Activated CD4-positive, CD25-positive, alpha-beta regulatory T cell (primary cell): Measurements from ENCODE around the gene NRP1.
A peak's percentile ranks its signal among the peaks of the same experiment; 100 is the strongest.

ENCODE experiments used
- DNase-seq, 4 experiments: peaks; one replicate each; lab custom pipeline; 2025; lab: John Stamatoyannopoulos, UW

The NRP1 gene

GRCh38 chr10:33212061-33212748, 122.3 kb downstream of the NRP1 start:
- DNase-seq: no peak

GRCh38 chr10:33211106-33211878, 123.2 kb downstream of the NRP1 start:
- no peak for DNase-seq

GRCh38 chr10:33209802-33210201, 124.7 kb downstream of the NRP1 start:
- DNase-seq: no peak

GRCh38 chr10:33208166-33208565, 126.3 kb downstream of the NRP1 start:
- no peak for DNase-seq

GRCh38 chr10:33204031-33204430, 130.4 kb downstream of the NRP1 start:
- no peak for DNase-seq

- no peak for DNase-seq
Measured at GRCh38 chr10:33201971-33202370, 132.5 kb downstream of the NRP1 start.

- DNase-seq: no peak
Measured at GRCh38 chr10:33201056-33201780, 133.2 kb downstream of the NRP1 start.

GRCh38 chr10:33199731-33200232, 134.7 kb downstream of the NRP1 start:
- no peak for DNase-seq

GRCh38 chr10:33198610-33199009, 135.9 kb downstream of the NRP1 start:
- no peak for DNase-seq

GRCh38 chr10:33196710-33197491, 137.6 kb downstream of the NRP1 start:
- DNase-seq: no peak

- DNase-seq: no peak
Measured at GRCh38 chr10:33196377-33196706, 138.1 kb downstream of the NRP1 start.

- no peak for DNase-seq
Measured at GRCh38 chr10:33195608-33196376, 138.7 kb downstream of the NRP1 start.

GRCh38 chr10:33193701-33194521, 140.6 kb downstream of the NRP1 start:
- DNase-seq: no peak

- DNase-seq: peak; percentile 18 to 25 (median 22)
Measured at GRCh38 chr10:33193057-33193700, 141.3 kb downstream of the NRP1 start.

- no peak for DNase-seq
Measured at GRCh38 chr10:33192190-33192589, 142.3 kb downstream of the NRP1 start.

- DNase-seq: no peak
Measured at GRCh38 chr10:33190406-33190805, 144.1 kb downstream of the NRP1 start.

GRCh38 chr10:33189808-33190207, 144.7 kb downstream of the NRP1 start:
- no peak for DNase-seq

- DNase-seq: no peak
Measured at GRCh38 chr10:33189363-33189762, 145.1 kb downstream of the NRP1 start.

GRCh38 chr10:33187427-33187999, 147.0 kb downstream of the NRP1 start:
- DNase-seq: no peak
